NT2/D1 (cell line): Measurements from ENCODE around the gene NSD1.

Experiments
- DNase-seq: peaks from one replicate; pipeline ENCODE4 v3.0.0-alpha.2; 2011; ENCODE audit warnings: low read depth, low spot score
- H3K27me3 ChIP-seq: 2 replicates; pipeline ENCODE4 v1.6.0; 2011; ENCODE audit warnings: mild to moderate bottlenecking; ENCODE audit not compliant: insufficient read length, insufficient read depth
- H3K36me3 ChIP-seq: 2 replicates; pipeline ENCODE4 v1.6.1; 2011; ENCODE audit warnings: mild to moderate bottlenecking, low read length, mixed read lengths; ENCODE audit not compliant: insufficient read depth, insufficient read length
- H3K4me1 ChIP-seq: 2 replicates; pipeline ENCODE4 v1.5.1; 2011; ENCODE audit not compliant: insufficient read depth, insufficient read length
- H3K4me3 ChIP-seq: 2 replicates; pipeline ENCODE4 v1.5.1; 2011; ENCODE audit warnings: low read depth; ENCODE audit not compliant: insufficient read length
- H3K9ac ChIP-seq: 2 replicates; pipeline ENCODE4 v1.6.0; 2011; ENCODE audit warnings: low read depth; ENCODE audit not compliant: insufficient read length
- H3K9me3 ChIP-seq: 2 replicates; pipeline ENCODE4 v1.5.1; 2011; ENCODE audit warnings: mild to moderate bottlenecking, low read length; ENCODE audit not compliant: insufficient read depth
- SUZ12 ChIP-seq: IDR thresholded peaks from 2 replicates; pipeline ENCODE4 v1.6.1; 2011; ENCODE audit not compliant: insufficient read length, insufficient read depth; ENCODE audit errors: extremely low read depth
- YY1 ChIP-seq: IDR thresholded peaks from 2 replicates; pipeline ENCODE4 v1.6.1; 2011; ENCODE audit not compliant: insufficient read length, insufficient read depth
- ZNF274 ChIP-seq: IDR thresholded peaks from 2 replicates; pipeline ENCODE4 v1.6.1; 2011; ENCODE audit warnings: mild to moderate bottlenecking, low read depth, low read length

NSD1 gene

GRCh38 chr5:177346820-177347219 is 213.2 kb downstream of the NSD1 start:
- no peak for TF ChIP-seq SUZ12
- TF ChIP-seq ZNF274: no peak
- no peak for TF ChIP-seq YY1
- H3K9me3 ChIP-seq: no peaks in the 10 kb centered on the region
- no peak for DNase-seq
- H3K4me1 ChIP-seq: peaks cover 3% of the 10 kb centered on the region
- H3K9ac ChIP-seq: no peak overlapping the region
- H3K27me3 ChIP-seq: no peaks in the 10 kb centered on the region
- H3K4me3 ChIP-seq: no peak overlapping the region
- H3K36me3 ChIP-seq: peaks cover 44% of the 10 kb centered on the region

- Histone ChIP-seq H3K9me3 (no peaks in the 10 kb centered on the region), H3K4me3 (no peak overlapping the region), H3K36me3 (peaks cover 38% of the 10 kb centered on the region), H3K9ac (no peak overlapping the region), H3K27me3 (no peaks in the 10 kb centered on the region), H3K4me1 (peaks cover 3% of the 10 kb centered on the region)
- no peak for TF ChIP-seq ZNF274
- no peak for TF ChIP-seq SUZ12
- no peak for TF ChIP-seq YY1
- no peak for DNase-seq
Observed at GRCh38 chr5:177347699-177348098, 214.1 kb downstream of the NSD1 start.

GRCh38 chr5:177349362-177349647 is 215.7 kb downstream of the NSD1 start:
- TF ChIP-seq YY1 (no peak), ZNF274 (no peak), SUZ12 (no peak)
- no peak overlapping the region for H3K4me3 ChIP-seq
- H3K36me3 ChIP-seq: peaks cover 32% of the 10 kb centered on the region
- no peaks in the 10 kb centered on the region for H3K27me3 ChIP-seq
- peaks cover 3% of the 10 kb centered on the region for H3K4me1 ChIP-seq
- DNase-seq: no peak
- H3K9me3 ChIP-seq: no peaks in the 10 kb centered on the region
- no peak overlapping the region for H3K9ac ChIP-seq

GRCh38 chr5:177349762-177350161 is 216.2 kb downstream of the NSD1 start:
- H3K4me3 ChIP-seq: no peak overlapping the region
- peaks cover 32% of the 10 kb centered on the region for H3K36me3 ChIP-seq
- no peak for TF ChIP-seq SUZ12
- TF ChIP-seq ZNF274: no peak
- no peak for TF ChIP-seq YY1
- H3K9ac ChIP-seq: no peak overlapping the region
- peaks cover 3% of the 10 kb centered on the region for H3K4me1 ChIP-seq
- no peaks in the 10 kb centered on the region for H3K9me3 ChIP-seq
- no peak for DNase-seq
- peaks cover under 1% of the 10 kb centered on the region for H3K27me3 ChIP-seq
